ENCODE measurements around the gene CHMP4A.

CHMP4A gene

DNA sequence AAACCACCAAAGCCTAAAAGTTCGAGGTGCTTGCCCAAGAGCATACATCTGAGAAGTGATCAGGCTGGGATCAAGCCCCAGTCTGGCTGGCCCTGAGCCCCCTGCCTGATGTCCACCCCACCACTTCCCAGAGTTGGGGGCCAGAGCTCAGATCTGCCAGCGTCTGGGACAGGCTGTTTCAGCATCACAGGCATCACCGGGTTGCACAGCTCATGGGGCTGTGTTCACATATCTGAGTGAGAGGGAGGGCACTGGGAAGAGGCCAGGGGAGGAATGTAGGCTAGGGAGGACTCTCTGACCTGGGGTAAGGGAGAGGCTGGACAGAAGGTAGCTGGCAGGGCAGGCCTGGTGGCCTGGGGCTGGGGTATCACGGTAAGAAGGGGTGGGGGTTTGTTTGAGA is 43.7 kb upstream of the CHMP4A start:
- Histone ChIP-seq H3K9ac (no peak overlapping the region), H3K4me2 (ENCODE audit: low read length) (no peak overlapping the region), H3K79me2 (no peaks in the 10 kb centered on the region), H3K4me1 (no peaks in the 10 kb centered on the region), H3K36me3 (ENCODE audit: control insufficient read depth, insufficient read depth, low read length) (no peaks in the 10 kb centered on the region), H3K9me3 (ENCODE audit: control insufficient read depth, low read length) (no peaks in the 10 kb centered on the region), H3K4me3 (ENCODE audit: low read depth, low read length) (no peak overlapping the region), H3K27me3 (ENCODE audit: control insufficient read depth, insufficient read depth, low read length) (no peaks in the 10 kb centered on the region), H2AFZ (no peak overlapping the region), H3K27ac (no peak overlapping the region)
- TF ChIP-seq, protein P1, sequence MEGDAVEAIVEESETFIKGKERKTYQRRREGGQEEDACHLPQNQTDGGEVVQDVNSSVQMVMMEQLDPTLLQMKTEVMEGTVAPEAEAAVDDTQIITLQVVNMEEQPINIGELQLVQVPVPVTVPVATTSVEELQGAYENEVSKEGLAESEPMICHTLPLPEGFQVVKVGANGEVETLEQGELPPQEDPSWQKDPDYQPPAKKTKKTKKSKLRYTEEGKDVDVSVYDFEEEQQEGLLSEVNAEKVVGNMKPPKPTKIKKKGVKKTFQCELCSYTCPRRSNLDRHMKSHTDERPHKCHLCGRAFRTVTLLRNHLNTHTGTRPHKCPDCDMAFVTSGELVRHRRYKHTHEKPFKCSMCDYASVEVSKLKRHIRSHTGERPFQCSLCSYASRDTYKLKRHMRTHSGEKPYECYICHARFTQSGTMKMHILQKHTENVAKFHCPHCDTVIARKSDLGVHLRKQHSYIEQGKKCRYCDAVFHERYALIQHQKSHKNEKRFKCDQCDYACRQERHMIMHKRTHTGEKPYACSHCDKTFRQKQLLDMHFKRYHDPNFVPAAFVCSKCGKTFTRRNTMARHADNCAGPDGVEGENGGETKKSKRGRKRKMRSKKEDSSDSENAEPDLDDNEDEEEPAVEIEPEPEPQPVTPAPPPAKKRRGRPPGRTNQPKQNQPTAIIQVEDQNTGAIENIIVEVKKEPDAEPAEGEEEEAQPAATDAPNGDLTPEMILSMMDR (IDR thresholded peaks at IDR 0.05): no peak

DNA sequence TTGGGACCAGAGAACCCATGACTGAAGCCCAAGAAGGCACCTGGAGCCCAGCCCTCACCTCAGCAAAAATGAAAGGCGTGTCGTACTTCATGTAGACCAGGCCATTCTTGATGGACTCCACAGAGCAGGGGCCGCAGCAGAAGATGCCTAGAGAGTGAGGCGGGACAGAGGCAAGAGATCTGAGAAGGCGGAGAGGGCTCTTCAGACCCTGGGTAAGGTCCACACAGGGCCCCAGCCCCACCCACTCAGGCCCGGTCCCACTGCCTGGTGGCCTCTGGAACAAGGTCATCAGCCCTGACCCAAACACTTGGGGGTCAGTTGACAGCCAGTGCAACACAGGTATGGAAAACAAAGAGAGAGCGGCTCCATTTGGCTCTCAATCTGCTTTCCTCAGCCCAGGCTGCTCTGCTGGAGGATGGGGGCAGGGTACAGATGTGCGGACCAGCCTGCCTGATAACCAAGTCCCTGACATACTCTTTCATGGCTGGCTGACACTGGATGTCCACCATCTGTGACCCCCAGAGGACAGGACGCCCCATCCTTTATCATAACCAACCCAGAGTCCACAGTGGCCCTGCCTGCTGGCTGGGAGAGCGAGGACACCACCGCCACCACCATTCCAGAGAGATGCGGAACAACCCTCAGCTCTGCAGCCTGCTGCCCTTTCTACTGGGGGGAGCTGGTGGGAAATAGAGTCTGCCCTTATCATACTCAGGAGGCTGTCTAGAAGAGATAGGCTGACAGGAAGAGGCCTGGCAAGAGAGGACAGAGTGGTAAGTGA is 42.8 kb upstream of the CHMP4A start:
- Histone ChIP-seq H3K4me1 (no peaks in the 10 kb centered on the region), H3K27ac (no peak overlapping the region), H3K4me3 (ENCODE audit: low read depth, low read length) (no peak overlapping the region), H3K4me2 (ENCODE audit: low read length) (no peak overlapping the region), H2AFZ (no peak overlapping the region), H3K9me3 (ENCODE audit: control insufficient read depth, low read length) (no peaks in the 10 kb centered on the region), H3K9ac (no peak overlapping the region), H3K79me2 (no peaks in the 10 kb centered on the region), H3K27me3 (ENCODE audit: control insufficient read depth, insufficient read depth, low read length) (no peaks in the 10 kb centered on the region), H3K36me3 (ENCODE audit: control insufficient read depth, insufficient read depth, low read length) (no peaks in the 10 kb centered on the region)
- TF ChIP-seq, protein P1 (IDR thresholded peaks at IDR 0.05): no peak

DNA sequence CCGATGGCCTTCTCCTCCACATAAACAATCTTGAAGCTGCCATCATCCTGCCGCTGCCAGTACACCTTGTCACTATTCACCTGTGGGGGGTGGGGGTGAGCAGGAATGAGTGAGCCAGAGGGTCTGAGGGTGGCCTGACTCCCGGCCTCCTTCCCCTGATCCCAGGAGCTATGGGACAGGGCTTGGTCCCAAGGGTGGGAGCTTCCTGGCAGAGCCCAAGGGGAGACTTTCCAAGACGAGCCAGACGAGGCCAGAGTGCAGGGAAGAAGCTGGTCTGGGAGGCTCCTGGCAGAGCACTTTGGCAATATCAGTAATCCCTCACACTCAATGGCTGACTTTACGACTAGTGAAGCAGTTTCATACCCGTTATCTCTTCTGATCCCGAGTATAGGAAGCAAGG is 42.1 kb upstream of the CHMP4A start:
- Histone ChIP-seq H3K36me3 (ENCODE audit: control insufficient read depth, insufficient read depth, low read length) (no peaks in the 10 kb centered on the region), H3K4me2 (ENCODE audit: low read length) (no peak overlapping the region), H3K27ac (no peak overlapping the region), H3K4me1 (no peaks in the 10 kb centered on the region), H3K4me3 (ENCODE audit: low read depth, low read length) (no peak overlapping the region), H3K79me2 (no peaks in the 10 kb centered on the region), H3K9me3 (ENCODE audit: control insufficient read depth, low read length) (no peaks in the 10 kb centered on the region), H2AFZ (no peak overlapping the region), H3K9ac (no peak overlapping the region), H3K27me3 (ENCODE audit: control insufficient read depth, insufficient read depth, low read length) (no peaks in the 10 kb centered on the region)
- TF ChIP-seq, protein P1 (IDR thresholded peaks at IDR 0.05): no peak

DNA sequence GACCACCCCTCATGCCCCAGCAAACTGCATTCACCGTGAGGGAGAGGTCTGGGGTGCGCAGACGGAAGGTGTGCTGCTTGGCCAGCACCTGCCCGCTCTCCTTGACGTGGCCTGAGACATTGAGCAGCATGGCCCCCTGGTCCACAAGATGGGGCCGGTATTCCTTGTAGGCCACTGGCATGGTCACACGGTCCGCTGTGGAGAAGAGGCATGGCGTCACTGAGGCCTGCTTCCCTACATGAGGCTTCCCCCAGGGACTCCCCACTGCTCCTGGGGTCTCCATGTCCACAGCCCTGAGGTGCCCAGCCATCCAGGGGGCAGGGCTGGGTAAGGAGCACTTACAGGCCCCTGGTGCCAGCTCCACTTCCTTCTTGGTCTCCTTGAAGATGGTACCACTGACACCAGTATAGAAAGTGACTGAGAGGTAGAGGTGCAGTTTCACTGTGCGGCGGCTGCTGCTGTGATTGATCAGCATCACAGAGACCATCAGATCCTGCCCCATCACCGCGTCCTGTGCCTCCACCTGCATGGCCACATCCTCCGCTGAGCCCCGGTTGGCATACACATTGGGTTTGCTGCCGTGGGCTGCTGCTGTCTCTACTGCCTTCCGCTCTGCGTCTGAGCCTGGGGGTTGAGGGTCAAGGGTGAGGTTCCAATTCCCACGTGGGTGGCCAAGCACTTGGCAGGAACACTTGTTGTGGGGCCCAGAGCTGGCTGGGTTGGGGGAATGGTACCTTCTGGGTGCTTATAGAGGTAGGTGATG is 41.5 kb upstream of the CHMP4A start:
- Histone ChIP-seq H3K9ac (no peak overlapping the region), H3K27me3 (ENCODE audit: control insufficient read depth, insufficient read depth, low read length) (no peaks in the 10 kb centered on the region), H3K4me2 (ENCODE audit: low read length) (no peak overlapping the region), H3K79me2 (no peaks in the 10 kb centered on the region), H3K4me3 (ENCODE audit: low read depth, low read length) (no peak overlapping the region), H3K36me3 (ENCODE audit: control insufficient read depth, insufficient read depth, low read length) (no peaks in the 10 kb centered on the region), H2AFZ (no peak overlapping the region), H3K4me1 (no peaks in the 10 kb centered on the region), H3K27ac (no peak overlapping the region), H3K9me3 (ENCODE audit: control insufficient read depth, low read length) (no peaks in the 10 kb centered on the region)
- TF ChIP-seq, protein P1 (IDR thresholded peaks at IDR 0.05): no peak
